ENCODE results near the gene RLF. TPM values are rescaled to one million over a fixed set of nuclear protein-coding genes. Genes with fewer than 3 reads are reported as not detected.

The RLF gene
- total and polyA plus RNA-seq, 2 of the 8 experiments (the other 6 are each of a cell fraction or from before 2014, with no cell fraction given): 4.2 to 18.0 TPM

GRCh38 chr1:40114400-40114799 lies 46.8 kb upstream of the RLF start:
- no peak overlapping the region for H2BK12ac ChIP-seq (ENCODE audit: low read depth, low read length)
- no peak overlapping the region for H2AK5ac ChIP-seq (ENCODE audit: low read depth, low read length)
- no peak overlapping the region for H2BK15ac ChIP-seq (ENCODE audit: low read length)
- no peaks in the 10 kb centered on the region for H3K79me2 ChIP-seq (ENCODE audit: control insufficient read depth in 1 of 2, insufficient read depth in 2 of 2, low read length in 2 of 2)
- no peaks in the 10 kb centered on the region for H3K79me1 ChIP-seq (ENCODE audit: low read depth, low read length)
- no peak overlapping the region for H2BK20ac ChIP-seq (ENCODE audit: low read length)
- H3K23ac ChIP-seq (ENCODE audit: insufficient read length): no peak overlapping the region
- H3K36me3 ChIP-seq (ENCODE audit: control insufficient read depth in 2 of 4, insufficient read depth in 4 of 4, low read length in 3 of 4): no peaks in the 10 kb centered on the region
- H4K5ac ChIP-seq (ENCODE audit: insufficient read length, low read depth, low read length): no peak overlapping the region
- no peak overlapping the region for H3K4me2 ChIP-seq (ENCODE audit: insufficient read depth in 1 of 2, low read depth in 2 of 2, low read length in 2 of 2)
- DNase-seq (ENCODE audit: low read depth in 1 of 2, low spot score in 2 of 2) (no peak), FAIRE-seq (no peak)
- no peak overlapping the region for H3K56ac ChIP-seq (replicated peaks; ENCODE audit: insufficient read length, low read depth, low read length)
- H3K4ac ChIP-seq (replicated peaks; ENCODE audit: insufficient read length, low read depth, low read length): no peak overlapping the region
- ChIA-PET POLR2A (ENCODE audit: partially characterized antibody) (no interaction called here), CTCF (ENCODE audit: partially characterized antibody) (no interaction called here)
- no peak overlapping the region for H3K27ac ChIP-seq (ENCODE audit: low read depth, low read length)
- H3K27me3 ChIP-seq (replicated peaks in 1 of 4; ENCODE audit: control insufficient read depth in 3 of 4, extremely low read depth in 1 of 4, insufficient read depth in 3 of 4, low read length in 3 of 4): no peaks in the 10 kb centered on the region
- H3K14ac ChIP-seq (ENCODE audit: insufficient read length): no peak overlapping the region
- no peak overlapping the region for H3K9ac ChIP-seq (replicated peaks in 1 of 4; ENCODE audit: extremely low read depth in 1 of 4, low read depth in 3 of 4, low read length in 3 of 4)
- no peak overlapping the region for H2BK5ac ChIP-seq (ENCODE audit: low read depth, low read length)
- H2BK120ac ChIP-seq (replicated peaks; ENCODE audit: low read depth, low read length): no peak overlapping the region
- H4K20me1 ChIP-seq (replicated peaks in 1 of 2; ENCODE audit: control insufficient read depth in 1 of 2, insufficient read depth in 2 of 2, low read length in 2 of 2): no peaks in the 10 kb centered on the region
- no peak overlapping the region for H4K8ac ChIP-seq (ENCODE audit: extremely low read depth, insufficient read depth, low read length)
- H3K9me3 ChIP-seq (ENCODE audit: insufficient read depth in 2 of 2, low read depth in 1 of 2, low read length in 1 of 2): no peaks in the 10 kb centered on the region
- H2AFZ ChIP-seq (ENCODE audit: low read length): no peak overlapping the region
- no peaks in the 10 kb centered on the region for H3K23me2 ChIP-seq (ENCODE audit: low read depth, low read length)
- H4K91ac ChIP-seq (replicated peaks; ENCODE audit: insufficient read length, low read length): no peak overlapping the region
- H3K18ac ChIP-seq (ENCODE audit: extremely low read depth, low read length): no peak overlapping the region
- WGBS, 2 experiments (ENCODE audit: extremely low coverage in 1 of 2, insufficient coverage in 1 of 2, insufficient read length in 1 of 2, insufficient replicate concordance in 2 of 2, low coverage in 1 of 2, low lambda C conversion rate in 2 of 2, missing lambda C conversion rate in 1 of 2): 85% methylated on average over 3 of the region's 3 CpGs; no CpG with 5 or more reads in 1 of the 2 experiments
- H3K4me1 ChIP-seq (replicated peaks in 1 of 4; ENCODE audit: control insufficient read depth in 3 of 4, insufficient read depth in 4 of 4, low read length in 3 of 4): no peaks in the 10 kb centered on the region
- no peak overlapping the region for H3K4me3 ChIP-seq (ENCODE audit: extremely low read depth in 1 of 4, insufficient read depth in 2 of 4, low read depth in 3 of 4, low read length in 4 of 4)
- TF ChIP-seq BRCA1 (IDR thresholded peaks at IDR 0.05; ENCODE audit: low read depth, low read length) (no peak), SIRT6 (IDR thresholded peaks at IDR 0.05; ENCODE audit: low read length) (no peak), ZNF274 (IDR thresholded peaks at IDR 0.05; ENCODE audit: borderline replicate concordance, extremely low read depth, low read length) (no peak), POU5F1 (IDR thresholded peaks at IDR 0.05; ENCODE audit: low read depth, low read length) (no peak), EP300 (IDR thresholded peaks at IDR 0.05; ENCODE audit: borderline replicate concordance in 1 of 2, low read depth in 2 of 2, low read length in 2 of 2) (no peak), CTCF (IDR thresholded peaks at IDR 0.05; ENCODE audit: control extremely low read depth in 1 of 3, insufficient read depth in 1 of 3, low read depth in 1 of 3, low read length in 3 of 3) (no peak), GTF2F1 (IDR thresholded peaks at IDR 0.05; ENCODE audit: borderline replicate concordance, low read depth, low read length) (no peak), KDM5A (IDR thresholded peaks at IDR 0.05; ENCODE audit: low read length) (no peak), FOSL1 (IDR thresholded peaks at IDR 0.05; ENCODE audit: insufficient read depth, low read depth, low read length) (no peak), RAD21 (IDR thresholded peaks at IDR 0.05 in 1 of 2, conservative IDR thresholded peaks at IDR 0.05 in 1 of 2; ENCODE audit: low read depth in 2 of 2, low read length in 2 of 2) (no peak), SIX5 (IDR thresholded peaks at IDR 0.05; ENCODE audit: low read depth, low read length) (no peak), GABPA (IDR thresholded peaks at IDR 0.05; ENCODE audit: borderline replicate concordance, insufficient read depth, low read length) (no peak)
